Heart left ventricle (tissue), 13 donors: Measurements from ENCODE around the gene ALPK3.
"Not testable (repeated sequence)": the region's sequence is repeated elsewhere in the genome, so short reads cannot be mapped to it uniquely, and the experiment has no call there.

ENCODE experiments used
- CTCF ChIP-seq, 12 donors: fragments of 200-600 bp; sonication (generic) in 4 of 12; IDR thresholded peaks; one replicate each; pipeline versions ENCODE4 v1.5.0 to v1.8.0; 2018 to 2022; ENCODE audit warnings: antibody characterized with exemption in 12 of 12, mild to moderate bottlenecking in 5 of 12
- POLR2A ChIP-seq, 2 donors: fragments of 450-650 bp; IDR thresholded peaks; one replicate each; pipeline ENCODE4 v1.6.1; 2017; ENCODE audit warnings: antibody characterized with exemption in 2 of 2, mild to moderate bottlenecking in 2 of 2, moderate library complexity in 2 of 2
- donor health status: ischemic (EF 13 %, LVEDD 7.1; RV severe dilation, severe dysfunction).
- donor health status: DM: no; HTN: yes; CAD: no.
- donor health status: DM: no; HTN: no; CAD: no.
- donor health status: ischemic (EF 25% LVEDD 6.9; RV normal size, moderate dysfunction).
- donor health status: ischemic (EF 25% LVEDD 5.7; RV mildly dilated, moderate dysfunction).
- donor health status: ischemic (EF 35%, LVEDD 5.7; RV mildly dilated, moderate dysfunction).
- donor health status: nonischemic (EF 11% LVEDD 7.7; RV severe dilation, severe dysfunction).
- donor health status: DM: yes; HTN: yes; CAD: no.
- donor health status: PGD.
- donor health status: ischemic (EF 29% LVEDD 5.4; RV normal size, mild dysfunction).
- donor health status: nonischemic (EF 23%, LVEDD 6.1; RV moderate dilation, normal function).

DNA sequence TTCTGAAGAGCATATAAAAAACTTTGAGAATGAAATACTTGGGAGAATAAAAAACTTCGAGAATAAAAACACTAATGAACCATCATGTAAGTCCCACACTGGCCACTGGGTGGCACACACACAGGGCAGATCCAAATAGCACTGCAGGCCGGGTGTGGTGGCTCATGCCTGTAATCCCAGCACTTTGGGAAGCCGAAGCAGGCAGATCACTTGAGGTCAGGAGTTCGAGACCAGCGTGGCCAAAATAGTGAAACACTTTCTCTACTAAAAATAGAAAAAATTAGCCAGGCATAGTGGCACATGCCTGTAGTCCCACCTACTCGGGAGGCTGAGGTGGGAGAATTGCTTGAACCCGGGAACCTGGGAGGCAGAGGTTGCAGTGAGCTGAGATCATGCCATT, 28.5 kb downstream of the ALPK3 start:
- peak; percentile 64 to 83 (median 74) for TF ChIP-seq CTCF (IDR thresholded peaks at IDR 0.05)
- TF ChIP-seq POLR2A (IDR thresholded peaks at IDR 0.05), result not testable (repeated sequence)
